ENCODE results near the gene SAE1.

Gene SAE1

DNA sequence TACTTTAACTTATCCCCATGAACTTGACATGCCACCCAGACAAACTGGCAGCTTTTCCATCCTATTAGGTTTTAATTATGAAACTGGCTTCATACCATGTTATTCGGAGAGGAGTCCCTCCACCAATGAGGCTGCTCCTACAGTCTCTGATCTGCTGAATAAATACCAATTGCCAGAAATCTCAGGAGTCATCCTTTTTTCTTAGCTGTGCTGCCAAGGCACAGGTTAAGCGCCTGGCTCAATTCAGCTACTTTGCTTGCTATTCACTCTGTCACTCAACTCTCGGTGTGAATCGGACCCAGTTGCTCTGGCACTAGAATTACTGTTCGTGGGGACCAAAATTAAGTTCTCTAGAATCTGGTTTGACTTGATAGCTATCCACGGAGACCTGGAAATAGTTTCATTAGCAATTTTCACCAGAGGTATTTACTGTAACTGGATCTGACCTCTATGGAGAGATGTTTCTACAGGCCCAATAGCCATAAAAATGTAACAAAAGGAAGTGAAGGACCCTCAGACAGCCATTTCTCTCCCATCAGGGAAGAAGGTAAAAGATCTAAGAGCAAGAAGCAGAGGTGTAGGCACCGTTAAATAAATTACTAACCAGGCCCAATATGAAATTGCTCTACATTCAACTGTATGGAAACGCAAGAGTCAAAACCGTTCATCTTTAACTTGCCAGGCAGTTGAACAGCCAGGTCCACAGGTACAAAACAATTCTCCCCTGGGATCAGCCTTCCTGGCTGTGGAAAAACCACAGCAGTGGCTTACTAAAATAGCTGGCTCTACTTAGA is 22.5 kb upstream of the SAE1 start:
- no peak overlapping the region for H3K27ac ChIP-seq (ENCODE audit: low read length)

DNA sequence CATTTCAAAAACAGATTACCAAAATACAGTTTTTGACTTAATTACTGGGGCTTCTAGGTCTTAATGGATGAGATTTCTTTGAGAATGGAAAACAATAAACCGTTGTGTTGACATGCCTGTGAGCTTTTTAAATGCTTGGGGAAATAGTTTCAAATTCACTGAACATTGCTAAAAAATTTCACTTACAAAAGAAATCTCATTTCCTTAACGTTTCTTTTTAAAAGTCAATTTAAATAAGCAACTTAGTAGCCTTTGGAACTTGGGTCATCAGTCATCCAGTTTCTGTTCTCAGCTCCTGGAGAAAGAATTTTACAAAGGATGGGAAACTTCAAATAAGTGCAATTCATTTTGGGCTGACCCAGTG is 21.5 kb upstream of the SAE1 start:
- Histone ChIP-seq H3K4me3 (ENCODE audit: low read length) (peak overlapping the region; percentile 94), H3K9ac (ENCODE audit: low read length) (peak overlapping the region; percentile 100), H3K4me1 (ENCODE audit: control insufficient read depth, low read depth, low read length) (peaks cover 33% of the 10 kb centered on the region), H3K27ac (ENCODE audit: low read length) (peak overlapping the region; percentile 93), H3K36me3 (ENCODE audit: control insufficient read depth, low read depth, low read length) (peaks cover 23% of the 10 kb centered on the region), H3K9me3 (ENCODE audit: control insufficient read depth, low read depth, low read length) (no peaks in the 10 kb centered on the region), H3K27me3 (ENCODE audit: control insufficient read depth, insufficient read depth, low read length) (no peaks in the 10 kb centered on the region)

More for the DNA sequence above, 22.5 kb upstream of the SAE1 start:
- no peaks in the 10 kb centered on the region for H3K9me3 ChIP-seq (ENCODE audit: control insufficient read depth, low read depth, low read length)
- peaks cover 29% of the 10 kb centered on the region for H3K4me1 ChIP-seq (ENCODE audit: control insufficient read depth, low read depth, low read length)
- H3K4me3 ChIP-seq (ENCODE audit: low read length), result peak overlapping the region; percentile 94
- no peaks in the 10 kb centered on the region for H3K27me3 ChIP-seq (ENCODE audit: control insufficient read depth, insufficient read depth, low read length)
- peaks cover 23% of the 10 kb centered on the region for H3K36me3 ChIP-seq (ENCODE audit: control insufficient read depth, low read depth, low read length)
- H3K9ac ChIP-seq (ENCODE audit: low read length), result peak overlapping the region; percentile 100

GRCh38 chr19:47109541-47110375 is 20.9 kb upstream of the SAE1 start:
- Histone ChIP-seq H3K4me3 (ENCODE audit: low read length) (peak overlapping the region; percentile 94), H3K36me3 (ENCODE audit: control insufficient read depth, low read depth, low read length) (peaks cover 23% of the 10 kb centered on the region)

DNA sequence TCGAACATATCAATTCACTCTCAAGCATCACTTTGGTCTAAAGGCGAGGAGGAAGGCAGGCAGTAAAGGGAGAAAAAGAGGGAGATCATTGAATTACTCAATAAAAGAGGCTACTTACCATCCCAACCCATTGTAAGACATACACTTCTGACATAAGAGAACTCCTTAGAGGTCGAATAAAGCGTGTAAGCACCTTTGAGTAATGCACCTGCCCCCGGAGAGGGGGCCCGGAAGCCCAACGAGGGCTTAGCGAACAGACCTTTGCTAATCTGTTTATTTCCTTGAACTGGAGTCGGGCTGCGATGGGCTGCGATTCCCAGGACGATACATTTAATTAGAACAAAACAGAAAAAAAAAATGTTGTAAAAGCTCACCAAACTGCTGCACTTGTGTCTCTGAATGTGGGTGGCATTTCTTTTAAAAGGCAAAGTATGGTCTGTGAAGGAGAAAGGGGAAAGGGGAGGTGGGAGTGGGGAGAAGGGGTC is 20.1 kb upstream of the SAE1 start:
- H3K27me3 ChIP-seq (ENCODE audit: control insufficient read depth, insufficient read depth, low read length), result no peaks in the 10 kb centered on the region
- peaks cover 33% of the 10 kb centered on the region for H3K4me1 ChIP-seq (ENCODE audit: control insufficient read depth, low read depth, low read length)
- H3K36me3 ChIP-seq (ENCODE audit: control insufficient read depth, low read depth, low read length), result peaks cover 18% of the 10 kb centered on the region
- H3K27ac ChIP-seq (ENCODE audit: low read length), result peak overlapping the region; percentile 93
- peak overlapping the region; percentile 100 for H3K9ac ChIP-seq (ENCODE audit: low read length)
- peak overlapping the region; percentile 94 for H3K4me3 ChIP-seq (ENCODE audit: low read length)
- no peaks in the 10 kb centered on the region for H3K9me3 ChIP-seq (ENCODE audit: control insufficient read depth, low read depth, low read length)

More at GRCh38 chr19:47109541-47110375, 20.9 kb upstream of the SAE1 start:
- Histone ChIP-seq H3K27me3 (ENCODE audit: control insufficient read depth, insufficient read depth, low read length) (no peaks in the 10 kb centered on the region), H3K4me1 (ENCODE audit: control insufficient read depth, low read depth, low read length) (peaks cover 33% of the 10 kb centered on the region), H3K9ac (ENCODE audit: low read length) (peak overlapping the region; percentile 100), H3K27ac (ENCODE audit: low read length) (peak overlapping the region; percentile 93), H3K9me3 (ENCODE audit: control insufficient read depth, low read depth, low read length) (no peaks in the 10 kb centered on the region)

- peaks cover 13% of the 10 kb centered on the region for H3K36me3 ChIP-seq (ENCODE audit: control insufficient read depth, low read depth, low read length)
- H3K4me1 ChIP-seq (ENCODE audit: control insufficient read depth, low read depth, low read length), result peaks cover 33% of the 10 kb centered on the region
- H3K4me3 ChIP-seq (ENCODE audit: low read length), result peak overlapping the region; percentile 94
- no peaks in the 10 kb centered on the region for H3K9me3 ChIP-seq (ENCODE audit: control insufficient read depth, low read depth, low read length)
- peak overlapping the region; percentile 93 for H3K27ac ChIP-seq (ENCODE audit: low read length)
- H3K27me3 ChIP-seq (ENCODE audit: control insufficient read depth, insufficient read depth, low read length), result no peaks in the 10 kb centered on the region
- peak overlapping the region; percentile 100 for H3K9ac ChIP-seq (ENCODE audit: low read length)
These were observed 19.5 kb upstream of the SAE1 start for GRCh38 chr19:47111006-47111621.

- Histone ChIP-seq H3K9me3 (ENCODE audit: control insufficient read depth, low read depth, low read length) (no peaks in the 10 kb centered on the region), H3K4me3 (ENCODE audit: low read length) (peak overlapping the region; percentile 94), H3K36me3 (ENCODE audit: control insufficient read depth, low read depth, low read length) (peaks cover 12% of the 10 kb centered on the region), H3K27ac (ENCODE audit: low read length) (peak overlapping the region; percentile 93), H3K27me3 (ENCODE audit: control insufficient read depth, insufficient read depth, low read length) (no peaks in the 10 kb centered on the region), H3K4me1 (ENCODE audit: control insufficient read depth, low read depth, low read length) (peaks cover 33% of the 10 kb centered on the region), H3K9ac (ENCODE audit: low read length) (peak overlapping the region; percentile 100)
These were observed 18.9 kb upstream of the SAE1 start for GRCh38 chr19:47111682-47112165.

DNA sequence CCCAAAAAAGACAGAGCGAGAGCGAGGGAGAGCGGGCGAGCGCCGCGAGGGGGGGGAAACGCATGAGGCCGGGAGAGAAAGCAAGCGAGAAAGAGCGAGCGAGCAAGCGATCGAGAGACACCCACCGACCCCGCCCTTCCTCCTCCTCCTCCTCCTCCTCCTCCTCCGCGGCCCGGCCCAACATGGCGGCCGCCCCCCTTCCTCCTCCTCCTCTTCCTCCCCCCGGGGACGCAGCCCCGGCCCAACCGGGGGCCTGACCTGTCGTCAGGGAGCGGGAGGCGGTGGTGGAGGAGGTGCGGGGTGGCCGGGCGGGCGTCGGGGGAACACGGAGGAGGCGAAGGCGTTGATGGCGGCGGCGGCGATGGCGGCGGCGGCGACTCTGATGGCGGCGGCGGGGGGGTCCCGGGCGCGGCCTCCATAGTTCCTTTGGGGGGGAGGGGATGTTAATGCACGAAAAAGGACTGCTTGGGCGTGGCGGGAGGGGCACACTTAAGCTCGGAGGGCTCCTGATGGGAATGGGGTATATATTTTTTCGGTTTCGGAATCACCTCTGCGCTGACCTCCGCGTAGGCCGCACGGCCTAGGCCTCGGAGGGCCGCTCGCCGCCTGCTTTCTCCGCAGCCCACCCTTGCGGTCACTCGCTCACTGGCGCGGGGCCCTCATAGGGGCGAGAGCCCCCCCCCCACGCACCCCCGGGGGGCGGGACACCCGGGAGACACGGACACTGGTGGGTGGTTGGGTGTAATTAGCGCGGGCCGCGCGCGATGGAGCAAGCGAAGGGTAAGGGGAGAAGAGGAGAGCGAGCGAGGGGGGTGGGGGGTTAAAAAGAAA is 18.3 kb upstream of the SAE1 start:
- Histone ChIP-seq H3K9me3 (ENCODE audit: control insufficient read depth, low read depth, low read length) (no peaks in the 10 kb centered on the region), H3K4me3 (ENCODE audit: low read length) (peak overlapping the region; percentile 94), H3K4me1 (ENCODE audit: control insufficient read depth, low read depth, low read length) (peaks cover 33% of the 10 kb centered on the region), H3K27ac (ENCODE audit: low read length) (peak overlapping the region; percentile 96), H3K9ac (ENCODE audit: low read length) (peak overlapping the region; percentile 100), H3K36me3 (ENCODE audit: control insufficient read depth, low read depth, low read length) (peaks cover 12% of the 10 kb centered on the region), H3K27me3 (ENCODE audit: control insufficient read depth, insufficient read depth, low read length) (no peaks in the 10 kb centered on the region)

- peak within 1 kb of the TSS; percentile 100 for H3K9ac ChIP-seq (ENCODE audit: low read length)
- peak within 1 kb of the TSS; percentile 98 for H3K27ac ChIP-seq (ENCODE audit: low read length)
- H3K4me3 ChIP-seq (ENCODE audit: low read length), result peak within 1 kb of the TSS; percentile 94
- no peaks in the 10 kb centered on the region for H3K27me3 ChIP-seq (ENCODE audit: control insufficient read depth, insufficient read depth, low read length)
- peaks cover 27% of the 10 kb centered on the region for H3K4me1 ChIP-seq (ENCODE audit: control insufficient read depth, low read depth, low read length)
- no peaks in the 10 kb centered on the region for H3K9me3 ChIP-seq (ENCODE audit: control insufficient read depth, low read depth, low read length)
- peaks cover 12% of the 10 kb centered on the region for H3K36me3 ChIP-seq (ENCODE audit: control insufficient read depth, low read depth, low read length)
These were observed 17.4 kb upstream of the SAE1 start, which contains the start of gene ZC3H4 for GRCh38 chr19:47112997-47113849. ZC3H4 (minus strand) TSS chr19:47113776; CDS start chr19:47112584, 1,192 bp downstream.

DNA sequence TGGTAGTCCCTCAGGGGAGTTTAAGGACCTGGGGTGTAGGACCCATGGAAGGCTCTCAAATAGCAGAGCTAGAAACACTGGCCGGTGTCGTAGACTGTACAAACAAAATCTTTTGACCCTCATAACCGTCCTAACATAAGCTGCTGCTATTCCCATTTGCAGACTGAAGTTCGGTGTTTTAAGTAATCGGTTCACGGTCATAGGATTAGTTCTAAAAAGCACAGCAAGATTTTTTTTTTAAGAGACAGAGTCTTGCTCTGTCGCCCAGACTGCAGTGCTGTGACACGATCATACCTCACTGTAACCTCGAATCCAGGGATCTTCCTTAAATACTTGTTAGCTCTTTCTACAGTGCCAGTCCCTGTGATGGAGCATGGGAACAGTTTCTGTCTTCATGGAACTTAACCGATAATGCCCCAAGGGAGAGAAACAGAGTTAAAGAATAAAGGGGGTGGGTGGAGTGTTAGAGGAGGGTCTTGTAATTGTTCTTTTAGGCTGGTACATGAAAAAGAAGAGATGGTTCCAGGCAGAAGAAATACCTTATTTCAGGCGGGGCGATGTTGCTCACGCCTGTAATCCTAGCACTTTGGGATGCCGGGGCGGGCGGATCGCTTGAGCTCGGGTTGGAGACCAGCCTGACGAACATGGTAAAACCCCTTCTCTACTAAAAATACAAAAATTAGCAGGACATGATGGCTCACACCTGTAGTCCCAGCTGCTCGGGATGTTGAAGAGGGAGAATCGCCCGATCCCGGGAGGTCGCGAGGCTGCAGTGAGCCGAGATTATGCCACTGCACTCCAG is 16.6 kb upstream of the SAE1 start:
- Histone ChIP-seq H3K4me3 (ENCODE audit: low read length) (peak overlapping the region; percentile 94), H3K27ac (ENCODE audit: low read length) (peak overlapping the region; percentile 98)

More for the DNA sequence above, 16.6 kb upstream of the SAE1 start:
- H3K9me3 ChIP-seq (ENCODE audit: control insufficient read depth, low read depth, low read length), result no peaks in the 10 kb centered on the region
- peak overlapping the region; percentile 100 for H3K9ac ChIP-seq (ENCODE audit: low read length)
- H3K27me3 ChIP-seq (ENCODE audit: control insufficient read depth, insufficient read depth, low read length), result no peaks in the 10 kb centered on the region
- peaks cover 19% of the 10 kb centered on the region for H3K4me1 ChIP-seq (ENCODE audit: control insufficient read depth, low read depth, low read length)
- peaks cover 12% of the 10 kb centered on the region for H3K36me3 ChIP-seq (ENCODE audit: control insufficient read depth, low read depth, low read length)
